Fibroblast of villous mesenchyme (primary cell): ENCODE results near the gene BARHL2. TPM values are rescaled to one million over a fixed set of nuclear protein-coding genes. Genes with fewer than 3 reads are reported as not detected.

Source experiments
- DNase-seq: peaks from one replicate; pipeline ENCODE4 v3.0.0-alpha.2; 2010; ENCODE audit warnings: low read depth
- H3K4me3 ChIP-seq: 2 replicates; pipeline ENCODE4 v1.5.1; 2011; ENCODE audit warnings: low read depth, mild to moderate bottlenecking, low read length
- total RNA-seq: library from RNA; depleted of rRNA; stranded (reverse); fragments of >200 nt; gene quantifications from 2 replicates; pipeline ENCODE4 v1.2.3, GENCODE V29; 2012
- TF ChIP-seq, protein P1 (sequence below): IDR thresholded peaks from 2 replicates; pipeline ENCODE4 v1.5.1; 2012; ENCODE audit warnings: low read depth, mild to moderate bottlenecking, low read length; ENCODE audit not compliant: insufficient read depth

Gene BARHL2
- total RNA-seq, 1 donor, result not detected

DNA sequence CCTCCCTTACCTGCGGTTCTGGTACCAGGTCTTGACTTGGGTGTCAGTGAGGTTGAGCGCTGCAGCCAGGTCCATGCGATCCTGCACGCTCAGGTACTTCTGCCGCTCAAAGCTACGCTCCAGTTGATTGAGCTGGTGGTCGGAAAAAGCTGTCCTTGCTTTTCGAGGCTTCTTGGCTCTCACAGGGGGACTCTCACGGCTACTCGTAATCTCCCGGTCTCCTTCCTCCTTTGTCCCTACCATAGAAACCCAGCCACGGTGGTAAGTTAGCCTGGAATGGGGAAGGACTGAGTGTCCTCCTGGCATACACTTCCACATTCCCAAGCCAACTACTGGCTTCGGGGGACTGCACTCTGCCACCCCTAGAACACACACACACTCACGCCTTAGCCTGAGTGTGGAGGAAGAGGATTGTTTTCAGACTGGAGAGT, 2.6 kb downstream of the BARHL2 start:
- no peak for DNase-seq
- TF ChIP-seq, protein P1, sequence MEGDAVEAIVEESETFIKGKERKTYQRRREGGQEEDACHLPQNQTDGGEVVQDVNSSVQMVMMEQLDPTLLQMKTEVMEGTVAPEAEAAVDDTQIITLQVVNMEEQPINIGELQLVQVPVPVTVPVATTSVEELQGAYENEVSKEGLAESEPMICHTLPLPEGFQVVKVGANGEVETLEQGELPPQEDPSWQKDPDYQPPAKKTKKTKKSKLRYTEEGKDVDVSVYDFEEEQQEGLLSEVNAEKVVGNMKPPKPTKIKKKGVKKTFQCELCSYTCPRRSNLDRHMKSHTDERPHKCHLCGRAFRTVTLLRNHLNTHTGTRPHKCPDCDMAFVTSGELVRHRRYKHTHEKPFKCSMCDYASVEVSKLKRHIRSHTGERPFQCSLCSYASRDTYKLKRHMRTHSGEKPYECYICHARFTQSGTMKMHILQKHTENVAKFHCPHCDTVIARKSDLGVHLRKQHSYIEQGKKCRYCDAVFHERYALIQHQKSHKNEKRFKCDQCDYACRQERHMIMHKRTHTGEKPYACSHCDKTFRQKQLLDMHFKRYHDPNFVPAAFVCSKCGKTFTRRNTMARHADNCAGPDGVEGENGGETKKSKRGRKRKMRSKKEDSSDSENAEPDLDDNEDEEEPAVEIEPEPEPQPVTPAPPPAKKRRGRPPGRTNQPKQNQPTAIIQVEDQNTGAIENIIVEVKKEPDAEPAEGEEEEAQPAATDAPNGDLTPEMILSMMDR, result no peak
- no peak overlapping the region for H3K4me3 ChIP-seq

DNA sequence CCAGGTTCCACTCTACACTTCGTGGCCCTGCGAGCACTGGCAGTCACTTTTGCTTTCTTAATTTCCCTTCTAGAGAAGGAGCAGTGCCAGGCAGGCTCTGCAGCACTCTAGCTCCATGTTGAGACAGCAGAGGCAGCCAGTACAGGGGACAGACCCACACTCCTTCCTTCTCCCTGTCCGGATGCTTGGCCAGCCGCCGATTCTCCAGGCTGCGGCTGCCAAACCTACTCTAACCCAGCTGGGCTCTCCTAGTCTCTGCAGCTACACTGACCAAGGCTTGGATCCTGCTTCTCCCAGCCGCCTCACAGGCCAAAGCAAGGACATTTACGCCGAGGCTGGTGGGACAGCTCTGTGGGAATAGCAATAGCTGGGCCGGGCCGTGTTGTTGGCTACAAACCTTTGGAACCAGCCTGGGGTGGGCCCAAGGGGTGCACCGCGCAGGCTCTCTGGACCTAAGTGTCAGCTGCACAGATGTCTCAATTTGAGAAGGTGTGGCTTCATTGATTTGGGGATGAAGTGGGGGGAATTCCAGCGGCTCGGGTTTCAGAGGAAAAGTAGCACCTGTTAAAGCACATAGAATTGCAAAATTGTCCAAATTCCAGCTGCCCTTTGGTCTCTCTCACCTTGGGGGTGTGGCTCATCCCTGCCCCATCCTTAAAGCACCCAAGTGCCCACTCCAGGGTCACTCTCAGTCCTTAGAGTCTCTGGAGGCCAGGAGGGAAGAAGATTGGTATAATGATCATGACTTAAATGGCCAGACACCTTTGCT, 3.2 kb downstream of the BARHL2 start:
- no peak for DNase-seq
- H3K4me3 ChIP-seq, result no peak overlapping the region
- TF ChIP-seq, protein P1, result no peak

DNA sequence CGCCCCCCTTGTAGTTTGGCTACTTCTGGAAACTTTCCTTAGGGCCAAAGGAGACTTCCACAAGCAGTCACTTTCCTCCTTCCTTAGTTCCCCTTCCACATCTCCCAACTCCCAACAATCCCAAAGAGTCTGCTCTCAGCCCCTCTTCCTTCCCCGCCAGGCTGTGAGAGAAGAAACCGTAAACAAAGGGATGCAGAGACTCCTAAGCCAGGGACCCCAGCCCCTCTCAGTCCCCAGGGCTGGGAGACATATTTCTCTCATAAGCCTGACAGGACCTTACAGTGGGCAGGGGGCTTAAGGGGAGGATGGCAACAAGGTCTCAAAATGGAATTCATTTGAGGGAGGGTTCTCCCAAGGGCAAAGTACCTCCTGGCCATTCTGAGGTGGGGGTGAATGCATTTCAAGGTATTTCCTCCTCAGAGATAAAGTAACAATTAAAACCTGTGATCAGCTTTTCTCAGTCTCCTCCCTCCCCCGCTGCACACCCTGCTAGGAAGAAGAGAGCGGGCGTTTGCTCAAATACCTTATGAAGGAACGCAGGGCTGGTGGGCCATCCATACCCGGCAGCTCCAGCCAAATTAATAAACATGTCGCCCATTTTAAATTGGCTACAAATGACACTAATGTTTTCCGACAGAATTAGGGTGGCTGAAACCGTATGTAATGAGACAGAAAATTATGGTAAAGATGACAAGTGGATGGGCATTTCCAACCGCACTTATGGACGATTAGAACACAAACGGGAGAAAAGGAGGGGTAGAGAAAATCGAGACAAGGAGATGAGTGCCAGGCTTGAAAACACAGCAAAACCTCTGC, 4.0 kb downstream of the BARHL2 start:
- TF ChIP-seq, protein P1, result no peak
- no peak for DNase-seq
- H3K4me3 ChIP-seq, result no peak overlapping the region

DNA sequence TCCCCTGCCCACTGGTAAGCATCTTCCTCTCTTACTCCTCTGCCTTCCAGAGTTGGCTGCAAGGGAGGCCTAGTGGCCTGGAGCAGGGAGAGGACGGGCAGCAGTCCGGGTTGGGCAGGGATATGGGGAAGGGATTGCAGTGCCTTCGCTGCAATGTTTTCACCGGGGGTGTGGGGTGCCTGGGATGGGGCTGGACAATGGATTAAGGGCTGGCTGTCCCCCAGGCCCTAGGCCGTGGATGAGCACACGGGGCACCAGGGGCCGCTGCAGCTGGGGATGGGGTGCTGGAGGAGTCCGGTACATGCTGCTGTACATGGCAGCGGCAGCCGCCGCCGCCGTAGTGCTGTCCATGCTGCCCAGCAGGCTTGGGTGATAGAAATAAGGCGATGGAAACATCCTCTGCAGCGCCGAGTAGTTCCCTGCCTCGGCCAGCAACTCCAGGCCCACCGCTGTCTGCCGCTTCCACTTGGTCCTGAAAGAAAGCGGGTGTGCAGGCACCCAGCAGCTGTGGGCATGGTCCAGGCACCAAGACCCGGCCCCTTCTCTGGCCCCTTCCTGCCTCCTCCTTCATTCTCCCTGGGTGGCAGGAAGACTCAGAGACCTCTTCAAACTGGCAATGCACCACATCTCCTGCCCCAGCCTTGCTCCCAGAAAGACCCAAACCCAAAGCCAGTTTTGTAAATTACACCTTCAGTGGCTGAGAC, 4.8 kb downstream of the BARHL2 start:
- no peak for DNase-seq
- TF ChIP-seq, protein P1, result no peak
- no peak overlapping the region for H3K4me3 ChIP-seq

DNA sequence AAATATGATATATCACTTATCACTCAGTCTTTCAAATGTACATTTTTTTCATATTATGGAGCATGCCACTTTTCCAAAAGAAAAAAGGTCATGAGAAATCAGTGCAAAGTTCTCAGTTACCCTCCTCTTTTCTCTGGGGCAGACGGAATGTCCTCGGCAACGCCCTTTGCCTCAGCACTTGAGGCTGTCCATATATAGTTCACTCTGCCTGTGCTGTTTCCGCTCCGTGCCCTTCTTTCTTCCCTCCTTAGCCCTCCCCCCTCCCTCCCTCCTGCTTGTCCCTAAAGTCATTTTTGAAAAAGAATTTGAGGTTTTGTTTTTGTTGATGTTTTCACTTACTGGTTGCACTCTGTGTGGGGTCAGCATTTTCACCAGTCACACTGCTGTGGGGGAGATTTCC, 5.4 kb downstream of the BARHL2 start:
- no peak for DNase-seq
- TF ChIP-seq, protein P1, result no peak
- no peak overlapping the region for H3K4me3 ChIP-seq

DNA sequence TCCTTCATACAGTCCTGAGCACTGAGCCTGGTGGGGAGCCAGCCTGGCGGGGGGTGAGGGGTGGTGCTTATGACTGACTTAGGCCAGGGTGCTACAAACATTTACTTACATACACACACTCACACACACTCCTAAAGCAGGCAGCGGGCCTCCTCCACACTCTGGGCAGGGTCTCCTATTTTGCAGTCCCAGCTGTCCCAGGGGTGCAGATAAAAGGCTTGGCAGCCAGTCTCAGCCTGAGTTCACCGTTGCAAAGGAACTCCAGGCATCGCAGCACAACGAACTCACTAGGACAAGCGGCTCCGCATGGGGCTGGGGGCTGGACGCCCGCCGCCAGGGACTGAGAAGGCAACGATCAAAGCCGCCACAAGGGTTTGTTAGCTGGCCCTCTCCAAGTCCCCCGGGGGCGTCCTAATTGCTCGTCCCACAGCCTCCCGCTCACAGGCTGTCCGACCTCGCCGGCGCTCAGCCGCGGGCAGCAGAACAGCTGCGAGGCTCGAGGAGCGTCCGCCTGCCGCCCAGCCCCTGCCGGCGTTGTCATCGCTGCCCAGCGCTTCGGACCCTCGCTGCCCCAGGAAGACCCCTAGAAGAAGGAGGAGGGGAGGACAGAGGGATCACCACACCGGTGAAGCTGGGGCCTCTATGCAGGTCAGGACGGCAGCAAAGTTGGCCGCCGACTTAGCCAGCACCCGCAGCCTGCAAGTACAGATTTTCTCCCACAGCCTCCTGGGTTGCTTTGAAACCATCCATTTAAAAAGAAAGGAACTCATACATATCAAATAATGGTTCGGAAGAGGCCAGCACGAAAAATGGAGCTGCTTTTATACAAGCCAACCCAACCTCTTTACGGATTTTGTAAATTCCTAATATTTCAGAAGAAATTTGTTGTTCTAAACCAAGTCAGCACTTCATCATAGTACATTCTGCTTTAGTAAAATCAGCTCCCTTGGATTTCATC, 6.2 kb downstream of the BARHL2 start:
- no peak for DNase-seq
- H3K4me3 ChIP-seq, result no peak overlapping the region
- TF ChIP-seq, protein P1, result no peak
